GM23338 (cell line): Measurements from ENCODE around the gene BTBD9.

Experiments used
- CREB1 ChIP-seq: fragments of 250-450 bp; sonication (Bioruptor Pico); IDR thresholded peaks from 2 replicates; pipeline ENCODE4 v1.5.0; 2020; ENCODE audit warnings: low read depth, mild to moderate bottlenecking, moderate library complexity
- EZH2phosphoT487 ChIP-seq: fragments of 200-600 bp; sonication (generic); IDR thresholded peaks from one replicate; pipeline ENCODE4 v1.8.1; 2018; ENCODE audit warnings: antibody characterized with exemption; ENCODE audit not compliant: unreplicated experiment
- JUNB ChIP-seq: IDR thresholded peaks from one replicate; pipeline ENCODE4 v1.6.1; 2016; ENCODE audit warnings: antibody characterized with exemption; ENCODE audit not compliant: unreplicated experiment
- TF ChIP-seq, protein P1 (sequence below), 2 experiments: fragments of 200-600 bp in 1 of 2; sonication (generic) in 1 of 2; conservative IDR thresholded peaks; 2 replicates each; pipeline versions ENCODE4 v1.5.1 to v1.6.1; 2016 to 2017; ENCODE audit warnings: antibody characterized with exemption in 2 of 2, low read depth in 2 of 2, mild to moderate bottlenecking in 2 of 2, moderate library complexity in 1 of 2
- TF ChIP-seq, protein P2 (sequence below): IDR thresholded peaks from one replicate; pipeline ENCODE4 v1.6.1; 2018; ENCODE audit warnings: antibody characterized with exemption; ENCODE audit not compliant: unreplicated experiment

- TF ChIP-seq, protein P1, sequence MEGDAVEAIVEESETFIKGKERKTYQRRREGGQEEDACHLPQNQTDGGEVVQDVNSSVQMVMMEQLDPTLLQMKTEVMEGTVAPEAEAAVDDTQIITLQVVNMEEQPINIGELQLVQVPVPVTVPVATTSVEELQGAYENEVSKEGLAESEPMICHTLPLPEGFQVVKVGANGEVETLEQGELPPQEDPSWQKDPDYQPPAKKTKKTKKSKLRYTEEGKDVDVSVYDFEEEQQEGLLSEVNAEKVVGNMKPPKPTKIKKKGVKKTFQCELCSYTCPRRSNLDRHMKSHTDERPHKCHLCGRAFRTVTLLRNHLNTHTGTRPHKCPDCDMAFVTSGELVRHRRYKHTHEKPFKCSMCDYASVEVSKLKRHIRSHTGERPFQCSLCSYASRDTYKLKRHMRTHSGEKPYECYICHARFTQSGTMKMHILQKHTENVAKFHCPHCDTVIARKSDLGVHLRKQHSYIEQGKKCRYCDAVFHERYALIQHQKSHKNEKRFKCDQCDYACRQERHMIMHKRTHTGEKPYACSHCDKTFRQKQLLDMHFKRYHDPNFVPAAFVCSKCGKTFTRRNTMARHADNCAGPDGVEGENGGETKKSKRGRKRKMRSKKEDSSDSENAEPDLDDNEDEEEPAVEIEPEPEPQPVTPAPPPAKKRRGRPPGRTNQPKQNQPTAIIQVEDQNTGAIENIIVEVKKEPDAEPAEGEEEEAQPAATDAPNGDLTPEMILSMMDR (conservative IDR thresholded peaks at IDR 0.05; ENCODE audit: low read depth in 2 of 2) = no peak
- TF ChIP-seq CREB1 (CRISPR knock-in tag) = no peak
- TF ChIP-seq, protein P2, sequence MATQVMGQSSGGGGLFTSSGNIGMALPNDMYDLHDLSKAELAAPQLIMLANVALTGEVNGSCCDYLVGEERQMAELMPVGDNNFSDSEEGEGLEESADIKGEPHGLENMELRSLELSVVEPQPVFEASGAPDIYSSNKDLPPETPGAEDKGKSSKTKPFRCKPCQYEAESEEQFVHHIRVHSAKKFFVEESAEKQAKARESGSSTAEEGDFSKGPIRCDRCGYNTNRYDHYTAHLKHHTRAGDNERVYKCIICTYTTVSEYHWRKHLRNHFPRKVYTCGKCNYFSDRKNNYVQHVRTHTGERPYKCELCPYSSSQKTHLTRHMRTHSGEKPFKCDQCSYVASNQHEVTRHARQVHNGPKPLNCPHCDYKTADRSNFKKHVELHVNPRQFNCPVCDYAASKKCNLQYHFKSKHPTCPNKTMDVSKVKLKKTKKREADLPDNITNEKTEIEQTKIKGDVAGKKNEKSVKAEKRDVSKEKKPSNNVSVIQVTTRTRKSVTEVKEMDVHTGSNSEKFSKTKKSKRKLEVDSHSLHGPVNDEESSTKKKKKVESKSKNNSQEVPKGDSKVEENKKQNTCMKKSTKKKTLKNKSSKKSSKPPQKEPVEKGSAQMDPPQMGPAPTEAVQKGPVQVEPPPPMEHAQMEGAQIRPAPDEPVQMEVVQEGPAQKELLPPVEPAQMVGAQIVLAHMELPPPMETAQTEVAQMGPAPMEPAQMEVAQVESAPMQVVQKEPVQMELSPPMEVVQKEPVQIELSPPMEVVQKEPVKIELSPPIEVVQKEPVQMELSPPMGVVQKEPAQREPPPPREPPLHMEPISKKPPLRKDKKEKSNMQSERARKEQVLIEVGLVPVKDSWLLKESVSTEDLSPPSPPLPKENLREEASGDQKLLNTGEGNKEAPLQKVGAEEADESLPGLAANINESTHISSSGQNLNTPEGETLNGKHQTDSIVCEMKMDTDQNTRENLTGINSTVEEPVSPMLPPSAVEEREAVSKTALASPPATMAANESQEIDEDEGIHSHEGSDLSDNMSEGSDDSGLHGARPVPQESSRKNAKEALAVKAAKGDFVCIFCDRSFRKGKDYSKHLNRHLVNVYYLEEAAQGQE = no peak
- no peak for TF ChIP-seq JUNB
- no peak for TF ChIP-seq EZH2phosphoT487
Observed at GRCh38 chr6:38604700-38605099, 35.0 kb downstream of the BTBD9 start.
